H1 (cell line): Measurements from ENCODE around the gene SLCO4A1. TPM values are rescaled to one million over a fixed set of nuclear protein-coding genes. Genes with fewer than 3 reads are reported as not detected.

Experiments used
- CTCF ChIA-PET: fragments of 300-600 bp; sonication (Branson Sonifier 250); formaldehyde crosslinking; loops from one replicate; lab custom pipeline; 2021; ENCODE audit not compliant: partially characterized antibody; lab: Charles Lee
- POLR2A ChIA-PET: fragments of 300-600 bp; sonication (Branson Sonifier 250); formaldehyde crosslinking; loops from one replicate; lab custom pipeline; 2021; ENCODE audit warnings: inconsistent platforms; ENCODE audit not compliant: partially characterized antibody; lab: Charles Lee
- DNase-seq, 2 experiments: peaks; one replicate each; pipeline versions ENCODE4 v3.0.0 to v3.0.0-alpha.2; 2010 to 2022; ENCODE audit warnings: low spot score in 2 of 2, low read depth in 1 of 2, mixed read lengths in 1 of 2
- FAIRE-seq: peaks from 2 replicates; lab custom pipeline; 2011; peaks lifted over from hg19 to GRCh38; lab: Jason Lieb, UNC
- H2AFZ ChIP-seq: 2 replicates; pipeline ENCODE4 v1.8.1; 2012; ENCODE audit warnings: low read length, inconsistent platforms
- H2AK5ac ChIP-seq: 2 replicates; pipeline ENCODE4 v1.6.1; 2013; ENCODE audit warnings: low read depth, low read length
- H2BK120ac ChIP-seq: replicated peaks from 2 replicates; pipeline ENCODE3; 2013; ENCODE audit warnings: low read depth, low read length, inconsistent platforms
- H2BK12ac ChIP-seq: 2 replicates; pipeline ENCODE4 v1.6.1; 2013; ENCODE audit warnings: low read depth, low read length
- H2BK15ac ChIP-seq: 2 replicates; pipeline ENCODE4 v1.6.1; 2013; ENCODE audit warnings: low read length
- H2BK20ac ChIP-seq: 2 replicates; pipeline ENCODE4 v1.6.1; 2013; ENCODE audit warnings: low read length
- H2BK5ac ChIP-seq: 2 replicates; pipeline ENCODE4 v1.6.1; 2013; ENCODE audit warnings: low read depth, low read length
- H3K14ac ChIP-seq: 2 replicates; pipeline ENCODE4 v1.6.1; 2013; ENCODE audit warnings: inconsistent platforms; ENCODE audit not compliant: insufficient read length
- H3K18ac ChIP-seq: 2 replicates; pipeline ENCODE4 v1.6.1; 2013; ENCODE audit warnings: low read length; ENCODE audit errors: extremely low read depth
- H3K23ac ChIP-seq: 2 replicates; pipeline ENCODE4 v1.6.1; 2013; ENCODE audit warnings: inconsistent platforms; ENCODE audit not compliant: insufficient read length
- H3K23me2 ChIP-seq: 2 replicates; pipeline ENCODE4 v1.6.1; 2013; ENCODE audit warnings: low read depth, low read length
- H3K27ac ChIP-seq: 2 replicates; pipeline ENCODE4 v1.6.1; 2011; ENCODE audit warnings: low read depth, low read length, inconsistent platforms
- H3K27me3 ChIP-seq, 4 experiments: replicated peaks in 1 of 4; 1 replicate in 1 of 4; 2 replicates in 3 of 4; pipeline versions ENCODE4 v1.6.1 to v1.8.1; 2011 to 2013; ENCODE audit warnings: low read length in 3 of 4, mild to moderate bottlenecking in 3 of 4, inconsistent platforms in 2 of 4, mixed read lengths in 2 of 4, moderate library complexity in 1 of 4; ENCODE audit not compliant: control insufficient read depth in 3 of 4, insufficient read depth in 3 of 4; ENCODE audit errors: extremely low read depth in 1 of 4
- H3K36me3 ChIP-seq, 4 experiments: 2 replicates each; pipeline versions ENCODE4 v1.6.1 to v1.8.1; 2011 to 2013; ENCODE audit warnings: mild to moderate bottlenecking in 4 of 4, low read length in 3 of 4, moderate library complexity in 2 of 4, control low read depth in 1 of 4, inconsistent platforms in 1 of 4; ENCODE audit not compliant: insufficient read depth in 4 of 4, control insufficient read depth in 2 of 4
- H3K4ac ChIP-seq: replicated peaks from 2 replicates; pipeline ENCODE3; 2013; ENCODE audit warnings: low read length, low read depth, mixed read lengths, inconsistent platforms; ENCODE audit not compliant: insufficient read length
- H3K4me1 ChIP-seq, 4 experiments: replicated peaks in 1 of 4; 1 replicate in 1 of 4; 2 replicates in 3 of 4; pipeline versions ENCODE4 v1.6.1 to v1.8.1; 2011 to 2013; ENCODE audit warnings: low read length in 3 of 4, inconsistent platforms in 2 of 4, mixed read lengths in 1 of 4; ENCODE audit not compliant: insufficient read depth in 4 of 4, control insufficient read depth in 3 of 4
- H3K4me2 ChIP-seq, 2 experiments: 2 replicates each; pipeline versions ENCODE4 v1.6.1 to v1.8.1; 2011 to 2013; ENCODE audit warnings: low read depth in 2 of 2, low read length in 2 of 2, control low read depth in 1 of 2, inconsistent platforms in 1 of 2, mild to moderate bottlenecking in 1 of 2; ENCODE audit not compliant: insufficient read depth in 1 of 2
- H3K4me3 ChIP-seq, 4 experiments: fragments of 200-600, 300-600 bp in 1 of 4; sonication (generic), shearing (Covaris generic), sonication (Bioruptor Twin) in 1 of 4; 2 replicates each; pipeline versions ENCODE4 v1.5.1 to v1.8.1; 2011 to 2016; ENCODE audit warnings: low read length in 4 of 4, low read depth in 3 of 4, control low read depth in 2 of 4, inconsistent platforms in 2 of 4, mild to moderate bottlenecking in 2 of 4, mixed read lengths in 1 of 4, moderate library complexity in 1 of 4; ENCODE audit not compliant: insufficient read depth in 2 of 4; ENCODE audit errors: extremely low read depth in 1 of 4
- H3K56ac ChIP-seq: replicated peaks from 2 replicates; pipeline ENCODE3; 2013; ENCODE audit warnings: low read depth, mild to moderate bottlenecking, mixed read lengths, low read length, inconsistent platforms; ENCODE audit not compliant: insufficient read length
- H3K79me1 ChIP-seq: 2 replicates; pipeline ENCODE4 v1.6.1; 2013; ENCODE audit warnings: low read depth, low read length, control low read depth
- H3K79me2 ChIP-seq, 2 experiments: 2 replicates each; pipeline versions ENCODE4 v1.6.1 to v1.8.1; 2012 to 2013; ENCODE audit warnings: low read length in 2 of 2, mild to moderate bottlenecking in 2 of 2, inconsistent platforms in 1 of 2; ENCODE audit not compliant: insufficient read depth in 2 of 2, control insufficient read depth in 1 of 2
- H3K9ac ChIP-seq, 4 experiments: replicated peaks in 1 of 4; 1 replicate in 1 of 4; 2 replicates in 3 of 4; pipeline versions ENCODE4 v1.6.1 to v1.8.1; 2011 to 2013; ENCODE audit warnings: low read depth in 3 of 4, low read length in 3 of 4, control low read depth in 2 of 4, mild to moderate bottlenecking in 2 of 4, moderate library complexity in 2 of 4, inconsistent platforms in 1 of 4; ENCODE audit errors: extremely low read depth in 1 of 4
- H3K9me3 ChIP-seq, 2 experiments: 2 replicates each; pipeline versions ENCODE4 v1.6.1 to v1.8.1; 2012 to 2013; ENCODE audit warnings: mild to moderate bottlenecking in 2 of 2, moderate library complexity in 2 of 2, control low read depth in 1 of 2, inconsistent platforms in 1 of 2, low read depth in 1 of 2, low read length in 1 of 2, mixed read lengths in 1 of 2; ENCODE audit not compliant: insufficient read depth in 2 of 2
- H4K20me1 ChIP-seq, 2 experiments: replicated peaks in 1 of 2; 2 replicates each; pipeline versions ENCODE3 to v1.8.1; 2011 to 2013; ENCODE audit warnings: inconsistent platforms in 2 of 2, low read length in 2 of 2, mild to moderate bottlenecking in 1 of 2; ENCODE audit not compliant: insufficient read depth in 2 of 2, control insufficient read depth in 1 of 2
- H4K5ac ChIP-seq: 2 replicates; pipeline ENCODE4 v1.6.1; 2013; ENCODE audit warnings: low read length, low read depth, mixed read lengths, inconsistent platforms; ENCODE audit not compliant: insufficient read length
- H4K8ac ChIP-seq: 2 replicates; pipeline ENCODE4 v1.8.0; 2013; ENCODE audit warnings: mild to moderate bottlenecking, moderate library complexity, low read length, inconsistent platforms; ENCODE audit not compliant: insufficient read depth; ENCODE audit errors: extremely low read depth
- H4K91ac ChIP-seq: replicated peaks from 2 replicates; pipeline ENCODE3; 2013; ENCODE audit warnings: low read length, mixed read lengths, inconsistent platforms; ENCODE audit not compliant: insufficient read length
- CREB1 ChIP-seq: IDR thresholded peaks from 2 replicates; pipeline ENCODE4 v1.6.1; 2012; ENCODE audit warnings: inconsistent platforms
- WGBS, 2 experiments: shearing (Covaris generic) in 1 of 2; methylation state at CpG; one replicate each; pipeline versions ENCODE4 v1.1.6 to v1.1.7; 2013 to 2015; ENCODE audit warnings: low lambda C conversion rate in 2 of 2, mixed read lengths in 2 of 2, inconsistent platforms in 1 of 2, low coverage in 1 of 2, missing lambda C conversion rate in 1 of 2; ENCODE audit not compliant: insufficient replicate concordance in 2 of 2, insufficient coverage in 1 of 2, insufficient read length in 1 of 2; ENCODE audit errors: extremely low coverage in 1 of 2, missing lambda C conversion rate in 1 of 2; 5-methylcytosine and 5-hydroxymethylcytosine counted together
- polyA plus RNA-seq, 7 experiments: library from polyadenylated mRNA; depleted of rRNA in 3 of 7; stranded (reverse) in 5 of 7; unstranded in 2 of 7; fragments of >200 nt in 5 of 7; fragments of 200-250 nt in 2 of 7; gene quantifications; 1 replicate in 5 of 7; 2 replicates in 1 of 7; 4 replicates in 1 of 7; pipeline versions ENCODE4 v1.2.1 to v1.2.3, GENCODE V29; 2011 to 2013; ENCODE audit warnings: missing spikeins in 2 of 7, mixed read lengths in 2 of 7
- total RNA-seq: library from RNA; stranded (reverse); fragmentation: NEBNext Ultra II Directional; extraction: Animal tissue kit (Norgen Biotek cat#: 25700); gene quantifications from 2 replicates; pipeline ENCODE4 v1.2.1, GENCODE V29; 2021

Gene SLCO4A1
- total and polyA plus RNA-seq, 2 of the 8 experiments (the other 6 are each of a cell fraction or from before 2014, with no cell fraction given) = 10.5 to 18.5 TPM

DNA sequence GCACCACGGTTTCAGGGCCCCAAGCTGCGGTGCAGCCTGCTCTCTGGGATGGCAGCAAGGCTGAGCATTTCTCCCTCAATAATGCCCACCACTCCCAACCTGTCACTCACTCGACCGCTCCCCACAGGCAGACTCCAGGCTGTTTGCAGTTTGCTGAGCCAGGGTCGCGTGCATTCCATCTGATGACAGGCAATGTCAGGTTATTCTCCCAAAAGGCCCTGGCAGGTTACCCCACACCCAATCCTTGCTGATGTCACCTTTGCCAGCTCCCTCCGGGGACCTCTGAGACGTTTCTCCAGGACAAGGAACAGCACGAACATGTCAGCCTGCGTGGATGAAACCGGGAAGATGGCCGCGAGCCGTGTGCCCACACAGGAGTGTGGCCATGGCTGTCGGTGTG, 7.1 kb upstream of the SLCO4A1 start:
- Histone ChIP-seq H3K79me1 (no peaks in the 10 kb centered on the region), H4K5ac (no peak overlapping the region), H3K79me2 (no peaks in the 10 kb centered on the region), H2BK12ac (no peak overlapping the region), H4K91ac (no peak overlapping the region), H3K4me3 (no peak overlapping the region), H3K14ac (no peak overlapping the region), H3K4me1 (peaks cover 0 to 14% (median 4%) of the 10 kb centered on the region in 4 experiments; a peak in 4 of 7 replicates), H4K8ac (peak overlapping the region; percentile 36; the same call in 1 of the 2 replicates), H3K23ac (no peak overlapping the region), H4K20me1 (no peaks in the 10 kb centered on the region), H3K27ac (no peak overlapping the region), H3K4ac (peak overlapping the region; percentile 57), H2AK5ac (0 out of 2 replicates have a peak overlapping the region, but pooled peaks have one; percentile 32), H3K9ac (no peak overlapping the region), H3K36me3 (no peaks in the 10 kb centered on the region), H2AFZ (no peak overlapping the region), H2BK20ac (no peak overlapping the region), H3K4me2 (no peak overlapping the region), H3K9me3 (no peaks in the 10 kb centered on the region), H2BK5ac (no peak overlapping the region), H3K56ac (no peak overlapping the region), H2BK15ac (no peak overlapping the region), H3K18ac (0 out of 2 replicates have a peak overlapping the region, but pooled peaks have one; percentile 19), H3K23me2 (no peaks in the 10 kb centered on the region)
- FAIRE-seq (no peak), DNase-seq (no peak)
- ChIA-PET CTCF (interaction anchor here (0.9 to 1.3 kb wide), 2 partner anchors 11 to 148 kb away, joined by 3 to 5 read pairs; no protein-coding TSS in a partner anchor), POLR2A (interaction anchor here (0.7 kb wide), 1 partner anchor 84 kb away, joined by 3 read pairs; no protein-coding TSS in a partner anchor)
- WGBS, 2 experiments = 82% methylated on average over 15 of the region's 15 CpGs; no CpG with 5 or more reads in 1 of the 2 experiments
- no peak for TF ChIP-seq CREB1
- TF ChIP-seq, all 59 proteins: peak for 0
- H3K27me3 ChIP-seq = peaks cover 0 to 2% (median 1%) of the 10 kb centered on the region in 4 experiments; a peak in 4 of 7 replicates
- no peak overlapping the region for H2BK120ac ChIP-seq
